ENCODE measurements around the gene LCP2. TPM values are rescaled to one million over a fixed set of nuclear protein-coding genes. Genes with fewer than 3 reads are reported as not detected.

LCP2 gene
- polyA plus RNA-seq, 4 donors = 2.8 to 7.4 (median 3.4) TPM

DNA sequence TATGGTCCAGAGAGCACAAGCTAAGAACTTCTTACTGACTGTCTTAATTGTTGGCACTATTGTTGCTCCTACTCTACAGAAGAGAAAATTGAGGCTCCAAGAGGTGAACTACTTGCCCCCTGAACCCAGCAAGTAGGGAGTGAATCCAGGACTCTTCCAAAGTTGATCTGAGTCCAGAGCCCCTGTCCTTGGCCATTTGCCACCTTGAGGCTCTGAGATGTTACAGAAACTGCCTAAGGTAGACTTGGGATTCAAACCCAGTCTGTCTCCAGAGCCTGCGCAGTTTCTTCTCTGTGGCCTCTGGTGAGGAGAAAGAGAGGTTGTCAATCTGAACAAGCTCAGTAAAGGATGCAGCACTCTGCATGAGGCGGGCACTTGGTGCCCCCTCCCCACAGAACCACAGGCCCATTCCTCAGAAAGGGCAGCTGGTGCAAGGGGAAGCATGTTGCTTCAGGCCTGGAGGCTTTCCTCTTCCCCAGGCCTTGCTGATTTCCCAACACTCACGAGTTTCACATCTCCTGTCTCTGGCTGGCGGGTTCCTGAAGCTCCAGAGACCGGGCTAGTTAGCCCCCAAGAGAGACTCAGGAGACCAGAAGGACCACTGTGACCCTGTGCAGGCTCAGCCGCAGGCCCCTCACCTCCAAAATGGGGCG, 2.9 kb upstream of the LCP2 start:
- no peak for DNase-seq (ENCODE audit: low read depth in 4 of 4, low spot score in 3 of 4)

DNA sequence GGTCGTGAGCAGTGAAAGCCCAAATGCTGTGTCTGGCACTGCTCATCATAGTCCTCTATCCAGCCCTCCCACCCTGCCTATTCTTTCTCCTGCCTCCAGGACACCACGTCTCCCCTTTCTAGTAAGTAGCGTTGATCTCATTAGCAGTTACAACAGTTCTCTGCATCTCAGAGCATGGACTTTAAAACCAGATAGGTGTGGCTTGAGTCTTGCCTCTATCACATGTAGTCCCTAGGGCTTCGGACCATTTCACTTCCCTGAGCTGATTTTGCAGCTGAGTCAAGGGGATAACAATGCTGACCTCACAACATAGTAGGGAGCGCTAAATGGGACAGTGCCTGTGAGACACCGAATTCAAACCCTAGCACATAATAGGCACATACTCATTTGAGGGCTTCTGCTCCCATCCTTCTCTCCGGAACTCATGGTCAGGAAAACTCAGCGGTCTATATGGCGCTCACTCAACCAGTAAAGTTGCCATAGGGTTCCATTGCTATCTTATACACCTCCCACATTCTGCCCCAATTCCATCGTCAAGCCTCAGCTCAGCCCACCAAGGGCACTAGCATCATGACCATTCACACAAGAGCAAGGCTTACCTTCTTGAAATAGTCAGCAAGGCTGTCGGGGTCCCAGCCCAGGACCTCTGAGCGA, 515 bp downstream of the LCP2 start:
- no peak for DNase-seq (ENCODE audit: low read depth in 4 of 4, low spot score in 3 of 4)

DNA sequence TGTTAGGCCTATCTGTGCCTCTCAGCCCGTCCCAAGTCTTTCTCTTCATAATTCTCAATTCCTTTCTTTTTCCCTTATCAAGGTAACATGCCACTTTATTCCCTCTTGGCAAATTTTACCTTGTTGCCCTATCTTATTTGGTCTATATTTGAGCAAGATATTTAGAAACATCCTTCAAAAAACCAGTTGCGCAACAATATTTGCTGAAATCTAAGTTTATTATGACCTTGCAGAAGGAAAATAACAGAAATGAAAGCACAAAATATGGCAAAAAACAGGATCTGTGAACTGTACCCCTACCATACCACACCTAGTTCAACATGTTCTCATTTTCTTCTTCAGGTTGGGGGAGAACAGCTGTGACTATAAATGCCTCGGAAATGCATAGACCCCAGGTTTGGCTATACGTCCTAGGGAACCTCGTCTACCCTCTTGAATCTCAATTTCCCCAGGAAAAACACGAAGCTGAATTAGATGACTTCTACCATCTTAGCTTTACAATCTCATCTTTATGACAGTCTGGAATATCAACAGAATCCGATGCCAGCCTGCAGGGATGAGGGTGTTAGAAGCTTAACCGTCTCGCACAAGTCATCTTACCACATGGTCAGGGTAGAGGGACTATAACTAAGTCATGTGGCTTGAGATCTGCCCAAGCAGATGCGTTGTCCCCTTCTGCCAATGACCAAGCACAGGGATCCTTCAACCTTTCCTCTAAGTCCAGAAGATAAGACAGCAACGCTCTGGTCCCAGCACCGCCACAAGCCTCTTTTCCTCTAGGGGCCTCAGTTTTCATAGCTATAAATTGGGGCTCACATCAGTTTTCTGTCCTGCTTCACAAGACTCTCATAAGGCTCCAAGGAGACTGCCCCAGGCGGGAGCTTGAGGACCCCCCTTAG, 1.3 kb downstream of the LCP2 start:
- no peak for DNase-seq (ENCODE audit: low read depth in 4 of 4, low spot score in 3 of 4)

DNA sequence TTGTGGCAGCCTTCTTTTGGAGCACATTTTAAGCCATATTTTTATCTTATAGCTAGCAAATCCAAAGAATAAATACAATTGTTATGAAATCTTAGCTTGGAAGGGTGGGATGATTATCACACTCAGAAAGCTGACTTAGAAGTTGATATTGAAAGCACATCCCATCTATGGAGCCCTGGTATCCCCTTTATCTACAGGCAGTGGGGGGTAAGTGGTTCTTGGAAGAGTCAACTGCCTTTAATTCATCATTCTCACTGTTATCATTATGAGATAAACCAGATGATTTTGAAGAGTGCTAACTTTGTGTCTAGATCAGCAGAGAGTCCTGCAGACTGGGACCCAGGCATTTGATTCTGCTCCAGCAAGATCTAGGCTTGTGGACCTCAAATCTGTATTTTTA, 3.0 kb downstream of the LCP2 start:
- DNase-seq (ENCODE audit: low read depth in 4 of 4, low spot score in 3 of 4) = no peak

DNA sequence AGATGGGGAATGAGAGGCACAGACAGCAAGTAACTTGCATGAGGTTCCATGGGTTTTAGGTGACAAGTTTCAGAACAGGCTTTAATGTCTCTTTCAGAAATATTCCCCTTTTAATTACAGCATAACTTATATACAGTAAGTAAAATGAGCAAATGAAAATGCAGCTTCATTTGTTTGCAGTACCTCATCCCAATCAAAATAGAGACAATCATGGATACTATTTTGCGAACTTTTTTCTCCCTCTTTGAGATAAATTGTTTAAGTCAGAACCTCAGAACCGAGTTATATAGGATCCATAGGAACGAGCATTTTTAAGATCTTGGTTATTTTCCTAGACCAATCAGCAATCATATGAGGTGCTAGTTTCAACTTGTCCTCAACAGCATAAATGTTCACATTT, 3.5 kb downstream of the LCP2 start:
- no peak for DNase-seq (ENCODE audit: low read depth in 4 of 4, low spot score in 3 of 4)

DNA sequence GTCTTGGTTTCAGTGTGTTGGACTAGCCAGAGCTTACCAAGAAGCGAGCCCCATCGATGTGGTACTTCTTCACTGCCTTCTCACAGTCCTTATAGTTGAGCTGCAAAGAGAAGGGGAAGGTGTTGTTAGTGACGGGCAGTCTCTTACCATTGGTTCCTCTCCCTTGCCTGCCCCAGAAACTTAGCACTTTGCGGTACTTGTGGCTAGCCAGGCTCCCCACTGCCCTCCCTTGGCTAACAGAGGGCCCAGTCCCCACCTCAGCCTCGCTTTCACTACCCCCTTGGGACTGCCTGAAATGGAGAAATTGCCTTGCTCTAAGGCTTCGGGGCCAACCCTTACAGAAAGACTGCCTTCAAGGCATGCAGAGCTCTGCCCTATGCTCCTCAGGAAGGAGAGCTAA, 4.3 kb downstream of the LCP2 start:
- no peak for DNase-seq (ENCODE audit: low read depth in 4 of 4, low spot score in 3 of 4)

DNA sequence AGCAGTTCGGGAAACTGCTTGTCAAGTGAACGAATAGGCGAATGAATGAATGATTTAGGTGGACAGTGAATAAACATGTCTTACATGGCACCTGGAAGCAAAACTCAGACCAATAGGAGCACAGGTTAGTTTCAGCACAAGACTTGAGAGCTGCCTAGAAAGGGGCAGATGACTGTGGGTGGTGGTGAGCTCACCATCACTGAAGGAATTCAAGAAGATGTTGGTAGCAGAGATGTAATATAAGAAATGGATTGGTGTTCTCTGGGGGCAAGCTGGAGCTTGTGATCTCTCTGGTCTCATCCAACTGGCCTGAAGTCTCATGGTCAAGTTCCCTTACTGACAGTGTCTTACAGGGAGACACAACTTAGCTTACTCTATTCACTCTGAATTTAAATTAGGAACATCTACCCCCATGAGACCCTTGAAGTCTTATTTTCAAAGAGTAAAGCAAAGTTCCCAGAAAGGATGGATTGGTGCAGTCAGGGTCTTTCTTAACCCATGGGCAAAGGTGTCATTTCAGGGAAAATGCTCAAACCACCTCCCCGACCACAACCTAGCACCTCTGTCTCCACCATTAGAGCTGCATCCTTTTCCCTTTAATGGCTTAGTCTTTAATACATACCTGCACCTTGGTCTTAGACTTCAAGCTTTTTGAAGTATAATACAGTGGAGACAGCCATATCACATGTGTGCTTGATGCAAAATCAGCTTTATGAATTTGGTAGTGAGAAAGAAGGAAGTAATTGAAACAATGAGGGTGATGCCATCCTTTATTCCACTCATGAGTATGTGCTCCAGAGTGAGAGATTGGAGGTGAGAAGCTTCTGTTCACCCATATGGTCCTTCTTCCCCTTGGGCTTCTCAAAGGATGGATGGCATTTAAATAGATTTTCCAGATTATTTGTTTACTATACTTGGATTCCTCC, 5.1 kb downstream of the LCP2 start:
- DNase-seq (ENCODE audit: low read depth in 4 of 4, low spot score in 3 of 4) = no peak

DNA sequence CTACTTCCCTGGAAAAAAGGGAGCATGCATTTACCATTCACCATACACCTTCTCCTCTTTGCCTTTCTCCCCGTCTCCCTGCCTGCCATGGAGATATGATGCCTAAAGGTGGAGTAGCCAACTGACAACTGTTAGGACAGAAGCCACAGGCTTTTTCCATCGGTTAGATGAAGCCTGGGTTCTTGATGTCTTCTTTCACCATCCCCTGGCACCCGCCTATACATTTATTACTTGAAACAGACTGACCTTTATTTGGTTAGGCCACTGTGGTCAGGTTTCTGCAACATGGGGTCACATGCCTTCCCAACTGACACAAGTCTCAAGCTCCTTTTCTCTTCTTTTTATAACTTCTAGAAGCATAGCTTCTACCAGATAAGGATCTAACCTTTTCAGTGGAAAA, 7.1 kb downstream of the LCP2 start:
- DNase-seq (ENCODE audit: low read depth in 4 of 4, low spot score in 3 of 4) = no peak

DNA sequence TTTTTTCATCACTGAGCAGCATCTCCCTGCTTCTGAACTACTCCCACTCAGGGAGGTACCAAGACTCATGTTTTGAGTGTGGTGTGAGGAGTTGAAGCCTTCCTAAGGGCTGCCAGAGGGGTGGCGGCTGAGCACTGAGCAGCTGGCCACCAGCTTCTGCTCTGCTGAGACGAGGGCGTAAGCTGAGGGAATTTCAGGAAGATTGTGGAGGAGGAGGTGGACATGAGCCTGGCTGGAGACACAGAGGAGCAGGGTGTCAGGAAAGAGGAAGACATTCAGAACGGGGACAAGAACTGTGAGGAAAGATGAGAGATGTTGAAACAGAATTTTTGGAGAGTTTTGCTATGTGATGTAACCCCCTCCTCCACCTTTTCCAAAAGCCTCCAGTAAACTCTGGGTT, 7.8 kb downstream of the LCP2 start:
- no peak for DNase-seq (ENCODE audit: low read depth in 4 of 4, low spot score in 3 of 4)

DNA sequence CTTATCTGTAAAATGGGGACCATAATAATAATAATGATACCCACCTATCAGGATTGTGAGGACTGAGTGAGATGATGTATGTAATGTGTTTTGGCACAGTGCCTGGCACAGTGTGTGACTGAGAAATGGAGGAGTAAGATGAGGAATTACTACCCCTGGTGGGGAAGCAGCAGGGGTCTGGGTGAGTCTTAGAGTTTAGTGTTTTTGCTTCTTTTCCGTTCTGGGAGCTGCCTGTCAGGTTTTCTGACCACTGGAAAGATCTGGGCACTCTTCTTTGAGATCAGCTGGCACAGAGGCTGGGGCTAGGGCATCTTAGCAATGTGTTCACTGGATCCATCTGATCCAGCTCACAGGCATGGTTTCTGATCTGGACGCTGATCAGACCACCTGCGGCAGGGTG, 8.5 kb downstream of the LCP2 start:
- DNase-seq (ENCODE audit: low read depth in 4 of 4, low spot score in 3 of 4) = no peak

DNA sequence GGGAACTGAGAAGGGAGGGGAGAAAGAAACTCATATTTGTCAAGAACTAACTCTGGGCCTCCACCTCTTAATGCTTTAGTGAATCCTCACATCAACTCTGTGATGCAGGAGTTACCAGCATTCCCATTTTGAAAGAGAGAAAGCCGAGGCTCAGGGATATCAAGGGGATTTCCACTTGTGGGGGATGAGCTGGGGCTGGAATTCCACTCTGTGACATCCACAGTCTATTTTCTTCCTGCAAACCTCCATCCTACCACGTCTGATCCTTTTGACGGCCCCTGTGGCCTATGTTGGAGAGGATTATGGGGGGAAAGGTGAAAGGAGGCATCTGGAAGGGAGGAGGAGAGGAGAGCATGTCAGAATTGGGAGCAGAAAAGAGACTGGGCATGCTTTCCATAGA, 9.0 kb downstream of the LCP2 start:
- no peak for DNase-seq (ENCODE audit: low read depth in 4 of 4, low spot score in 3 of 4)

DNA sequence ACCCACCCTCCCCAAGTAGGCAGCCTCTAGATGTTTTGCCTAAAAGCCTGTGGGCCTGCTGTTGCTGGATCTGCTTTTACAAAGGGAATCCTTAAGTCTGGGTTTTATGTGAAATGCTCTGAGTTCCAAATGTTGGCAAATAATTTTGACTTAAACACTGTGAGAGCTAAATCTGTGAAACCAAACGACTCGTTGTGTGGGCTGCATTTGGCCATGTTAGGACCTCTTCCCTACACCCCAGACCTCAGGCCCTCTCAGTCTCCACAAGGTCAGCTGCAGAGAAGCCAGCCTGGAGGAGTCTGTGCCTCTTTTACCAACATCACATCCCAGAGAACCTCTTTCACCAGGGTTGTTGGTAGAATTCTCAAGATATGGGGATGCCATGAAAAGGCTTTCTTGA, 9.4 kb downstream of the LCP2 start:
- no peak for DNase-seq (ENCODE audit: low read depth in 4 of 4, low spot score in 3 of 4)

DNA sequence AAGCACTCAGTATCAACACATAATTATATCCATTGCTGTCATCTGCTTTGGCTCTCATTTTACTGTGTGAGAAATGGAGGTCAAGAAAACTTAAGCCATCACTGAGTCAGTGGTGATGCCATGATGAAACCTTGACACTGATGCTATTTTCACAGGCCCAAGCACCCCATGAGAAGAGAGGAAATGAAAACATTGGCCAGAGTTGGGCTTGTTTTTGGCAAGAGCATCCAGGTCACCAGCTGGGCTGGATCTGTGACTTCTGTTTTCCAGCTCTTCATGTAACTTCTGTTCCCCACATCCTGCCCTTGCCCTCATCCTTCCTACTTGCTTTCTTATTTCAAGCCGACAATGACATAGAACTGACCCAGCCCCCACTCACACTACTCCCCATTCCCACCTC, 10.0 kb downstream of the LCP2 start:
- DNase-seq (ENCODE audit: low read depth in 4 of 4, low spot score in 3 of 4) = no peak

DNA sequence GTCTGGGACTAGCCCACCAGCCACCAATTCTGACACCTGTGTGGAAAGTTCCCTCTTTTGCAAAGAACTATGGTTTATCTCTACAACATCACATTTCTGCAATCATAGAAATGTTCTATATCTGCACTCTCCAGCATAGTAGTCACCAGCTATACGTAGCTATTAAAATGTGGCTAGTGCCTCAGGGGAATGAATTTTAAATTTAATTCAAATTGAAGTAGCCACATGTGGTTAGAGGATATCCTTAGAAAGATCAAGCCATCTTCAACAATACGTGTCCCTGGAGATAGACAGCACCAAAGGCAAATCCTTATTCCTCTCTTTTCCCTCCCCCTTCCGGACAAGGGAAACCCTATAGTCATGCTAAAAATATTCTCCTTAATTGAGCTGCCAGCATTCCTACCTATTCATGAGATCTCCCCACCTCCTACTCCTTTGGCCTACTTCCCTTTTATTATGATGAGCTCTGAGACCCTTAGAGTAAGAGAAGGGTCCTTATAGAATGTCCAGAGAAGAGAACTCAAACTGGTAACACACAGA, 11.1 kb downstream of the LCP2 start:
- no peak for DNase-seq (ENCODE audit: low read depth in 4 of 4, low spot score in 3 of 4)

DNA sequence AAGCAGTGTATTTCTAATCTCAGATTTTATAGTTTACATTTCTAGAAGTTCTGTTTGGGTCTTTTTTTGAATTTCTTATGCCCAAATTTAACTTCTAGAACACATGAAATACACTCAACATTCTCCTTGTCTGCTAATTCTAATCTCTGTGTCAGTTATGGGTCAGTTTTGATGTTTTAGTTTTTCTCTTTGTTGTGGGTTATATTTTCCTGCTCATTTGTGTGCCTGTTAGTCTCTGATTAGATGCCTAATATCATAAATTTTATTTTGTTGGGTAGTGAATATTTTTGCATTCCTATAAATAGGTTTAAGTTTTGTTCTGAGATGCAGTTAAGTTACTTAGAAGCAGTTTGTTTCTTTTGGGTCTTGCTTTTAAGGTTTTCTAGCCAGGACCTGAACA, 12.4 kb downstream of the LCP2 start:
- no peak for DNase-seq (ENCODE audit: low read depth in 4 of 4, low spot score in 3 of 4)

DNA sequence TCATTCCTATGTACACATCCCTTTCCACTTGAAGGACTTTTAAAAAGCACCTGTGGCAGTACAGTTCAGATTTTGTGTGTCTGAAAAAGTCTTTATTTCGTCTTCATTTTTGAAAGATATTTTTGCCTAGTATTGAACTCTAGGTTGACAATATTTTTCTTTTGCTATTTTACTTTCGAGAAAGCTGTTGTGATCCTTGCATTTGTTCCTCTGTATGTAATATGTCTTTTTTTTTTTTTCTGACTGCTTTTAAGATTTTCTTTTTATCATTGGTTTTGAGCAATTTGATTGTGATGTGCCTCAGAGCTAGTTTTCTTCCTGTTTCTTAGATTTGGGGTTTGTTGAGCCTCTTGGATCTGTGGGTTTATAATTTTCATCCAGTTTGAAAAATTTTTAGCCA, 13.3 kb downstream of the LCP2 start:
- DNase-seq (ENCODE audit: low read depth in 4 of 4, low spot score in 3 of 4) = no peak

DNA sequence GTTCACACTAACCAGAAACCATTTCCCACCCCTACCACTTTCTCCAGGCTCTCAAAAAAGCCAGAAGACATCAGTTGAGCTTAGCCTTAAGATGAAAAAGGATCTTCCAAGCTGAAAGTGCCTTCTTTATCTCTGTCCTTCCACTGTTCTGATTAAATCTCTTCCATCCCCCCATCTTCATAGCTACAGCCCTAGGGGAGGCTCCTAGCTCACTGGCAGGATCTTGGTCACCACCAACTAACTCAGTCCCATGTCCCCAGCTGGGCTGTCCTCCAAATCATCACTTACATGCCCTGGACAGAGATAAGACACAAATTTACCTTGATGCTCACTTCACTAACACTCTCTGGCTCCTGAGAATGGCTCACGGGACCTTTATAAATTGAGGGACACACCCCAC, 14.3 kb downstream of the LCP2 start:
- DNase-seq (ENCODE audit: low read depth in 4 of 4, low spot score in 3 of 4) = no peak

DNA sequence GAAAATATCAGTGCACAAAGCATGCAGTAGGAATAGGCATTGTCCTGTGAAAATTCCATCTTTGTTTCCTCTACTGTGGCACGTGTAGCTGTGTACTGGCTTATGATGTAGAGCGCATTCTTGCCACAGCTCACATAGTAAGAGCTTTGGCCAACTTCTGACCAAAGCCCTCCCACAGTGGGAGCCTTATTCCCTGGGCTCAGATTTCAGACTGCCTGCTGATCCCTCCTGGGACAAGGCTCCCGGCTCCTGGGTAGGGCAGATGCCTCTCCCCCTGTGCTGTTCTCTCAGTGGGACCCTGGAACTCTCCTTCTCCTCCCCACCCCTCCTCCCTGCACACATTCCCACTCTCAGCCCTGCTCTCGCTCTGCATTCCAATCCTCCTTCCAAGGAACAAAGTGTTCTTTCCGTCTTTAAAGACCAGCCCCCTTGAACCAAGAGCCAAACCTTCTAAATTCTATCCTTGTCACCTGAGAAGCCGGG, 17.5 kb downstream of the LCP2 start:
- no peak for DNase-seq (ENCODE audit: low read depth in 4 of 4, low spot score in 3 of 4)

DNA sequence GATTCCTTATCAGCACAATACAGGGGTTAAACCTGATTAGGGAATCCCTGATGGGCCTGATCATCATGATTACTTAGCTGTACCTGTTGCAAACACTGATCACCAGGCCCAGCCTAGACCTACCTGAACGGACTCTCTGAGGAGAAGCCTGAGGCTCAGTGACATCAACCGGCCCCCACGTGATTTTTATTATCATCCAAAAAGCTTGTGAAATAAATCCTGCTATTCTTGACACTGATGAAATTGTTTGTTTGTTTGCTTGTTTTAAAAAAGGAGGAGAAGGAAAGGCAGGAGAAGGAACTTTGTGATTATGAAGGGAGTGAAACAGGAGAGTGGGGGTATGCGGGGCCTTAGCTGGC, 18.1 kb downstream of the LCP2 start:
- no peak for DNase-seq (ENCODE audit: low read depth in 4 of 4, low spot score in 3 of 4)

Data from left renal pelvis (tissue), 4 donors.